Measurements from ENCODE around the gene CBARP.

GRCh38 chr19:1182068-1182467 lies 55.7 kb downstream of the CBARP start:
- TF ChIP-seq CTCF (conservative IDR thresholded peaks at IDR 0.05; ENCODE audit: low read depth, low read length) (no peak), SMC3 (IDR thresholded peaks at IDR 0.05; ENCODE audit: low read depth, low read length) (no peak), FOS (IDR thresholded peaks at IDR 0.05; ENCODE audit: low read depth, low read length) (no peak), CHD1 (IDR thresholded peaks at IDR 0.05; ENCODE audit: low read depth, low read length) (no peak), MAZ (IDR thresholded peaks at IDR 0.05; ENCODE audit: borderline replicate concordance, low read depth, low read length) (no peak), USF2 (IDR thresholded peaks at IDR 0.05; ENCODE audit: low read depth, low read length) (no peak)
